ENCODE results near the gene IRS1. TPM values are rescaled to one million over a fixed set of nuclear protein-coding genes. Genes with fewer than 3 reads are reported as not detected.

Gene IRS1
- total RNA-seq, 1 donor from 2014 or later: 18.6 TPM

DNA sequence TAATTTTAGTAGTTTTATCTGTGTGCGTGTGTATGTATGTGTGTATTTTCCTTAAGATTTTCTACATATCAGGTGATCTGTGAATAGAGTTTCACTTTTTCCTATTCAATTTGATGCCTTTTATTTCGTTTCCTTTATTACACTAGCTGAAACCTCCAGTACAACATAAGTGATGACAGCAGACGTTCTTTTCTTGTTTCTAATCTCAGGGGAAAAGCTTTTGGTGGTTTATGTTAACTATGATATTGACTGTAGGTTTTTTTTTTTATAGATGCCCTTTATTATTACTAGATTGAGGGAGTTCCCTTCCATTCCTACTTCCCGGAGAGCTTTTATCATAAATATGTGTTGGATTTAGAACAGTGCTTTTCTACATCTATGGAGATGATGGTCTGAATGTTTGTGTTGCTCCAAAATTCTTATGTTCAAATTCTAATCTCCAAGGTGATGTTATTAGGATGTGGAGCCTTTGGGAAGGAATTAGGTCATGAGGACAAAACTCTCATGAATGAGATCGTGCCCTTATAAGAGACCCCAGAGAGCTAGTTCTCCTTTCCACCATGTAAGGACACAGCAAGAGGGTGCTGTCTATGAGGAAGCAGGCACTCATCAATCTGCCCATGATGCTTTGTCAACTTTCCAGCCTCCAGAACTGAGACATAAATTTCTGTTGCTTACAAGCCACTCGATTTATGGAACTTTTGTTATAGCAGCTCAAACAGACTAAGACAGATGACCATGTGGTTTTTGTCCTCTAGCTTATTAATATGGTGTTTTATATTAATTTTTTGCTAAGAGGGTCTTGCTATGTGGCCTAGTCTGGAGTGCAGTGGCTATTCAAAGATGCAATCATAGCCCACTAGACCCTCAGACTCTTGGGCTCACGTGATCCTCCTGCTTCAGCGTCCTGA, 30.4 kb upstream of the IRS1 start:
- intact Hi-C loops (cut with DNase I): loop anchor here (10.0 kb wide), 1 partner anchor 965 kb away; no protein-coding TSS in a partner anchor
- DNase-seq (ENCODE audit: low spot score in 2 of 2): no peak
- Histone ChIP-seq H3K4me1 (peaks cover 0 to 2% of the 10 kb centered on the region in 2 donors), H3K36me3 (no peaks in the 10 kb centered on the region), H3K4me3 (no peak overlapping the region), H3K9me3 (no peaks in the 10 kb centered on the region), H3K27ac (no peak overlapping the region), H3K27me3 (no peaks in the 10 kb centered on the region)
- TF ChIP-seq, protein P1, sequence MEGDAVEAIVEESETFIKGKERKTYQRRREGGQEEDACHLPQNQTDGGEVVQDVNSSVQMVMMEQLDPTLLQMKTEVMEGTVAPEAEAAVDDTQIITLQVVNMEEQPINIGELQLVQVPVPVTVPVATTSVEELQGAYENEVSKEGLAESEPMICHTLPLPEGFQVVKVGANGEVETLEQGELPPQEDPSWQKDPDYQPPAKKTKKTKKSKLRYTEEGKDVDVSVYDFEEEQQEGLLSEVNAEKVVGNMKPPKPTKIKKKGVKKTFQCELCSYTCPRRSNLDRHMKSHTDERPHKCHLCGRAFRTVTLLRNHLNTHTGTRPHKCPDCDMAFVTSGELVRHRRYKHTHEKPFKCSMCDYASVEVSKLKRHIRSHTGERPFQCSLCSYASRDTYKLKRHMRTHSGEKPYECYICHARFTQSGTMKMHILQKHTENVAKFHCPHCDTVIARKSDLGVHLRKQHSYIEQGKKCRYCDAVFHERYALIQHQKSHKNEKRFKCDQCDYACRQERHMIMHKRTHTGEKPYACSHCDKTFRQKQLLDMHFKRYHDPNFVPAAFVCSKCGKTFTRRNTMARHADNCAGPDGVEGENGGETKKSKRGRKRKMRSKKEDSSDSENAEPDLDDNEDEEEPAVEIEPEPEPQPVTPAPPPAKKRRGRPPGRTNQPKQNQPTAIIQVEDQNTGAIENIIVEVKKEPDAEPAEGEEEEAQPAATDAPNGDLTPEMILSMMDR (IDR thresholded peaks at IDR 0.05): no peak

DNA sequence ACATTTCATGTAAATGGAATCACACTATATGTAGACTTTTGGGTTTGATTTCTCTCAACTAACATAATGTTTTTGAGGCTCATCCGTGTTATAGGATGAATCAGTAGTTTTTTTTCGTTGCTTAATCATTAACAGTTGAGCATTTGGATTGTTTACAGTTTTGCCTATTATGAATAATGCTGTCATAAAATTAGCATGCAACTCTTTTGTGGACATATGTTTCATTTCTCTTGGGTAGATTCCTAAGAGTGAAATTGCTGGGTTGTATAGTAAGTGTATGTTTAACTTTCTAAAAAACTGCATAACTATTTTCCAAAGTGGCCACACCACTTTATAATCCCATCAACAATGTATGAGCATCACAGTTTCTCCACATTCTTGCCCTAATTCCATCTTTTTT, 28.6 kb upstream of the IRS1 start:
- Histone ChIP-seq H3K27me3 (no peaks in the 10 kb centered on the region), H3K4me1 (no peaks in the 10 kb centered on the region), H3K36me3 (no peaks in the 10 kb centered on the region), H3K9me3 (no peaks in the 10 kb centered on the region), H3K27ac (no peak overlapping the region), H3K4me3 (no peak overlapping the region)
- no peak for DNase-seq (ENCODE audit: low spot score in 2 of 2)
- TF ChIP-seq, protein P1 (IDR thresholded peaks at IDR 0.05): no peak
- intact Hi-C loops (cut with DNase I): no loop called here

DNA sequence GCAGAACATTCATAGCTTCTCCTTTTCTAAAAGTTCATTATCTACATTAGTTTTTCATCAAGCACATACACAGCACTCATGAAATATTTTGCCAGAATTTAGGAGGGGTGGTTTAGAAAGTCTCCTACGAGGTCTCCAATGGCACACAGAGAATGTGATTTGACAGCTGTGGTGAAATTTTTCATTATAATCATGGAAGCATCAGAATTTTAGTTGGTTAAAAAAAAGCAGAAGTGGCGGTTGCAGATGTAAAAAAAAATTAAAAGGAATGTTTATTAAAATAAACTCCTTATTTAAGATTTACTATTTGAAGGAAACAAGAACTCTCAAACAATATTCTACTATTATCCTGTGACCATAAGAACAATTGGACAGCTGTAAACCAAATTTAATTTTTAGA, 25.4 kb upstream of the IRS1 start:
- Histone ChIP-seq H3K9me3 (no peaks in the 10 kb centered on the region), H3K36me3 (no peaks in the 10 kb centered on the region), H3K27ac (no peak overlapping the region), H3K4me3 (no peak overlapping the region), H3K4me1 (no peaks in the 10 kb centered on the region), H3K27me3 (no peaks in the 10 kb centered on the region)
- TF ChIP-seq, protein P1 (IDR thresholded peaks at IDR 0.05): no peak
- intact Hi-C loops (cut with DNase I): no loop called here
- no peak for DNase-seq (ENCODE audit: low spot score in 2 of 2)

DNA sequence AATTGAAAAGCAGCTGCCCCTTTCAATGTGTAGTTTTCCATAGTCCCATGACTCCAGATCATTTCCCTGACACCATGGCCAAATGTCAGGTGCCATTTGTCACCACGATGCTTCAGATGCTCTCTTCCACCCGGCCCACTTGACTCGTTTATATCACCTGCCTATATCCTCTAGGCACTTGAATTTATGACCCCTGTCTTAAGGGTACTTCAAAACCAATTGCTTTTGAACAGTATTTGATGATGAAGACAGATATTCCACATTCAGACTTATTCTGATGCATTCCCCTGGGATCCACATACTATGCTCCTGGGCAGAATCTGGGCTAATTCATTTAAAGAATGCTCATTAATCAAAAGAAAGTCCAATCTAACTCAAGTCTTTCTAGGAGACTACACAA, 19.3 kb upstream of the IRS1 start:
- DNase-seq (ENCODE audit: low spot score in 2 of 2): no peak
- intact Hi-C loops (cut with DNase I): no loop called here

DNA sequence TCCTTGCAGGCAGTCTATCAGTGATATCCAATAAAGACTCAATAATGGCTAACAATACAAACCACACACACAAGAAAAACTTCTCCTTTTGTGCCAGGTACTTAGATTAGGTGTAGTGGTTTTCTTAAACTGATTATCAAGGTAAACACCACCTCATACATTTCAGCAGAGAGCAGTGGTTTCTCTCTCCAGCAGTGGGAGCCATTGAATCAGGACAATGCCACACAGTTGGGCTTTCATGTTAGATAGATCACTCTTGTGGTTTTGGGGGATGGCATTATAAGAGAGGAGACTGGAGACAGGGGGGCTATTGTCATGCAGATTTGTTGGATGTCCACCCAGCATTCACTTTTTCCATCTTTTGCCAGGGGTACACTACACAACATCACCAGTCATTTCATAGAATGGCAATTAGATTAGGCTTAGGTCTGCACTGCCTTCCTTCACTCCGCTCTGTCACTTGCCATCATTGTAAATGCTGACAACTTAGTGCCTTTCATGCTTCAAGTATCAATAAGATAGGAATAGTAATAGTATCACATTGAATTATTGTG, 13.6 kb upstream of the IRS1 start:
- Histone ChIP-seq H3K9me3 (no peaks in the 10 kb centered on the region), H3K36me3 (no peaks in the 10 kb centered on the region), H3K27ac (no peak overlapping the region), H3K4me3 (no peak overlapping the region), H3K4me1 (no peaks in the 10 kb centered on the region), H3K27me3 (no peaks in the 10 kb centered on the region)
- TF ChIP-seq, protein P1 (IDR thresholded peaks at IDR 0.05): no peak
- intact Hi-C loops (cut with DNase I): no loop called here
- no peak for DNase-seq (ENCODE audit: low spot score in 2 of 2)

More for the DNA sequence above, 19.3 kb upstream of the IRS1 start:
- H3K9me3 ChIP-seq: no peaks in the 10 kb centered on the region
- H3K36me3 ChIP-seq: no peaks in the 10 kb centered on the region
- no peaks in the 10 kb centered on the region for H3K27me3 ChIP-seq
- H3K4me1 ChIP-seq: no peaks in the 10 kb centered on the region
- no peak overlapping the region for H3K4me3 ChIP-seq
- H3K27ac ChIP-seq: no peak overlapping the region
- TF ChIP-seq, protein P1 (IDR thresholded peaks at IDR 0.05): no peak
